SW 1271 (cell line): ENCODE measurements around the gene TRIM74.
A peak's percentile ranks its signal among the peaks of the same experiment; 100 is the strongest.
"Not testable (repeated sequence)": the region's sequence is repeated elsewhere in the genome, so short reads cannot be mapped to it uniquely, and the experiment has no call there.

Experiments
- DNase-seq, 2 experiments: peaks; one replicate each; lab custom pipeline; 2025; lab: John Stamatoyannopoulos, UW

The TRIM74 gene

GRCh38 chr7:72954563-72955198, 14.6 kb downstream of the TRIM74 start:
- not testable (repeated sequence) for DNase-seq

GRCh38 chr7:72953901-72954562, 15.2 kb downstream of the TRIM74 start:
- not testable (repeated sequence) for DNase-seq

GRCh38 chr7:72950432-72950831, 18.8 kb downstream of the TRIM74 start:
- DNase-seq = not testable (repeated sequence)

- not testable (repeated sequence) for DNase-seq
Observed at GRCh38 chr7:72949686-72950085, 19.6 kb downstream of the TRIM74 start.

GRCh38 chr7:72949276-72949675, 20.0 kb downstream of the TRIM74 start:
- not testable (repeated sequence) for DNase-seq

GRCh38 chr7:72948714-72949113, 20.6 kb downstream of the TRIM74 start:
- not testable (repeated sequence) for DNase-seq

- DNase-seq = not testable (repeated sequence)
Observed at GRCh38 chr7:72946130-72946745, 23.0 kb downstream of the TRIM74 start.

- DNase-seq = not testable (repeated sequence)
Observed at GRCh38 chr7:72945597-72945996, 23.7 kb downstream of the TRIM74 start.

- not testable (repeated sequence) for DNase-seq
Observed at GRCh38 chr7:72944937-72945336, 24.3 kb downstream of the TRIM74 start.

GRCh38 chr7:72942956-72943355, 26.3 kb downstream of the TRIM74 start:
- DNase-seq = not testable (repeated sequence)

GRCh38 chr7:72942022-72942705, 27.1 kb downstream of the TRIM74 start:
- not testable (repeated sequence) for DNase-seq

- DNase-seq = not testable (repeated sequence)
Observed at GRCh38 chr7:72928216-72928615, 41.0 kb downstream of the TRIM74 start.

GRCh38 chr7:72927791-72928190, 41.5 kb downstream of the TRIM74 start:
- DNase-seq = not testable (repeated sequence)

- DNase-seq = no peak
Observed at GRCh38 chr7:72925546-72926120, 43.6 kb downstream of the TRIM74 start.

- DNase-seq = peak; percentile 34 to 70
Observed at GRCh38 chr7:72924733-72925545, 44.3 kb downstream of the TRIM74 start, which contains the start of gene POM121. TSS of gene POM121 (plus strand) at chr7:72925095. CDS start at chr7:72925122, 27 bp downstream.

GRCh38 chr7:72924386-72924732, 44.9 kb downstream of the TRIM74 start:
- DNase-seq = peak in 1 of 2 experiments; percentile 50

- no peak for DNase-seq
Observed at GRCh38 chr7:72919256-72919775, 50.0 kb downstream of the TRIM74 start.

GRCh38 chr7:72914756-72915525, 54.3 kb downstream of the TRIM74 start:
- DNase-seq = peak; percentile 35 to 52

GRCh38 chr7:72913750-72914149, 55.5 kb downstream of the TRIM74 start:
- DNase-seq = not testable (repeated sequence)

GRCh38 chr7:72911395-72911794, 57.9 kb downstream of the TRIM74 start:
- not testable (repeated sequence) for DNase-seq
